Heart left ventricle (tissue), 13 donors: ENCODE data around the gene DDX51.

Source experiments
- POLR2A ChIP-seq, 2 donors: fragments of 450-650 bp; IDR thresholded peaks; one replicate each; pipeline ENCODE4 v1.6.1; 2017; ENCODE audit warnings: antibody characterized with exemption in 2 of 2, mild to moderate bottlenecking in 2 of 2, moderate library complexity in 2 of 2
- TF ChIP-seq, protein P1 (sequence below), 12 donors: fragments of 200-600 bp; sonication (generic) in 4 of 12; IDR thresholded peaks; one replicate each; pipeline versions ENCODE4 v1.5.0 to v1.8.0; 2018 to 2022; ENCODE audit warnings: antibody characterized with exemption in 12 of 12, mild to moderate bottlenecking in 5 of 12
- donor health status: ischemic (EF 13 %, LVEDD 7.1; RV severe dilation, severe dysfunction).
- donor health status: DM: no; HTN: yes; CAD: no.
- donor health status: DM: no; HTN: no; CAD: no.
- donor health status: ischemic (EF 25% LVEDD 6.9; RV normal size, moderate dysfunction).
- donor health status: ischemic (EF 25% LVEDD 5.7; RV mildly dilated, moderate dysfunction).
- donor health status: ischemic (EF 35%, LVEDD 5.7; RV mildly dilated, moderate dysfunction).
- donor health status: nonischemic (EF 11% LVEDD 7.7; RV severe dilation, severe dysfunction).
- donor health status: DM: yes; HTN: yes; CAD: no.
- donor health status: PGD.
- donor health status: ischemic (EF 29% LVEDD 5.4; RV normal size, mild dysfunction).
- donor health status: nonischemic (EF 23%, LVEDD 6.1; RV moderate dilation, normal function).

- TF ChIP-seq, protein P1, sequence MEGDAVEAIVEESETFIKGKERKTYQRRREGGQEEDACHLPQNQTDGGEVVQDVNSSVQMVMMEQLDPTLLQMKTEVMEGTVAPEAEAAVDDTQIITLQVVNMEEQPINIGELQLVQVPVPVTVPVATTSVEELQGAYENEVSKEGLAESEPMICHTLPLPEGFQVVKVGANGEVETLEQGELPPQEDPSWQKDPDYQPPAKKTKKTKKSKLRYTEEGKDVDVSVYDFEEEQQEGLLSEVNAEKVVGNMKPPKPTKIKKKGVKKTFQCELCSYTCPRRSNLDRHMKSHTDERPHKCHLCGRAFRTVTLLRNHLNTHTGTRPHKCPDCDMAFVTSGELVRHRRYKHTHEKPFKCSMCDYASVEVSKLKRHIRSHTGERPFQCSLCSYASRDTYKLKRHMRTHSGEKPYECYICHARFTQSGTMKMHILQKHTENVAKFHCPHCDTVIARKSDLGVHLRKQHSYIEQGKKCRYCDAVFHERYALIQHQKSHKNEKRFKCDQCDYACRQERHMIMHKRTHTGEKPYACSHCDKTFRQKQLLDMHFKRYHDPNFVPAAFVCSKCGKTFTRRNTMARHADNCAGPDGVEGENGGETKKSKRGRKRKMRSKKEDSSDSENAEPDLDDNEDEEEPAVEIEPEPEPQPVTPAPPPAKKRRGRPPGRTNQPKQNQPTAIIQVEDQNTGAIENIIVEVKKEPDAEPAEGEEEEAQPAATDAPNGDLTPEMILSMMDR (IDR thresholded peaks at IDR 0.05) = no peak
- TF ChIP-seq POLR2A (IDR thresholded peaks at IDR 0.05) = no peak
Observed at GRCh38 chr12:132145334-132145733, 1.2 kb upstream of the DDX51 start.
